Measurements from ENCODE around the gene SYNM.

The SYNM gene

DNA sequence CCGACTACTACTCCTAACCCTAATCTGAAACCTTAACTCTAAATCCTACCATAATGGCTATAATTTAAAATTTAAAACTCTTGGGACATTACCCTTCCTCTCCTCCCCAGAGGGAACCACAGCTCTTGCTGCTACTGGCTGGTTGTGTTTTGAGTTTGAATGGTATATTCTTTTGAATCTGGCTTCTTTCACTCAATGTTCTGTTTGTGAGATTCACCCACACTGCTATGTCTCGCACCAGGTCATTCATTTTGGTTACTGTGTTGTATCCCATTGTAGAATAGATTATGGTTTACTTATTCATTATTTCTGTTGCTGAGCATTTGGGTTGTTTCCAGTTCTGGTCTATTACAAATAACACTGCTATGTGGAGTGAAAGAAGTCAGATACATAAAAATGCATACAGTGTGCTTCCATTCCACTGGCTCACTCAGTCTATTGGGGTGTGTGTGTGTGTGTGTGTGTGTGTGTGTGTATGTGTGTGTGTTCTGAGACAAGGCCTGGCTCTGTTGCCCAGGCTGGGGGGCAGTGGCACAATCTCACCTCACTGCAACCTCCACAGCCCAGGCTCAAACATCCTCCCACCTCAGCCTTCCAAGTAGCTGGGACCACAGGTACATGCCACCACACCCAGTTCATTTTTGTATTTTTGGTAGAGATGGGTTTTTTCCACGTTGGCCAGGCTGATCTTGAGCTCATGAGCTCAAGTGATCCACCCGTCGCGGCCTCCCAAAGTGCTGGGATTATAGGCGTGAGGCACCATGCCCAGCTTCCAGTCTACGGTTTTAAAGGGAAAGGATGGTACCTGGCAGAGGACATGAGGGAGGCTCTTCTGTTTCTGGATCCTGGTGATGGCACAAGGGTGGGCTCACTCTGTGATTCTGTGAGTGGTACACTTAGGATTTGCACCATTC is 19.2 kb upstream of the SYNM start:
- DNase-seq: no peak

DNA sequence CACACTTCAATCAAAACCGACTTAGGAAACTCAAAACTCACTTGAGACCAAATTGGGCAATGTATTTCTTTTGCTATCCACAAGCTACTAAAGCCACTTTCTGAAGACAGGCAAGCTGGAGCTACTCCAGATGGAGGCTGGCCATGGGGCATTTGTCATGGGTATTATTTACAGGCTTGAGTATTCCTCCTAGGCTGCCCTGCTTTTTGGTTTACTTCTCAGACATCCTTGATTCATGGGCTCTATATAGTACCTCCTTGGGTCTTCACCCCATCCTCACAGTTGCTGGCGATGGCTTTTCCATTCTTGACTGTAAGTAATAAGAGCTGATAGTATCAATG is 18.6 kb upstream of the SYNM start:
- DNase-seq: no peak

DNA sequence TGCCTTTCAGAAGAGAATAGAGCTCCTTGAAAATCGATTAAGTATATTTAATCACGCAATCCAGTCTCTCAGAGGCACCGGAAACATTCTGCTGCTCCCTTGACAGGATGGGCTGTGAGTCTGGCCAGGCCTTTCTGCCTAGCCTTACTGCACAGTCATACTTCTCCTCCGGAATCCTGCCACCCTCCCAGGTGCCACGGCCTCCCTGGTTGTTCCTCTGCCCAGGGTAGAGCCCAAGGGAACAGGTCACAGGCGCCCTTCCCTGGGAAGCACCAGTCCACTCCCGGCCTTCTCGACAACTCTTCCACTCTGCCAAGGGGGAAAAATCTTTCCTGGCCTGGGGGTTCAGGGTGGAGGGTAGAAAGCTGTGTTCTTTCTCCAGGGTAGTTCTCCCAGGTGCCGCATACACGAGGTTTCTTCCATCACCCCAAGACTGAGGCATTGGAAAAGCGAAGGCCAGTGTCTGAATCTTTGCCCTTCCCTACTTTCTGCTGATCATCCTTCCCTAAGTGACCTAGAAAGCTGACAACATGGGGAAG is 17.4 kb upstream of the SYNM start:
- no peak for DNase-seq

DNA sequence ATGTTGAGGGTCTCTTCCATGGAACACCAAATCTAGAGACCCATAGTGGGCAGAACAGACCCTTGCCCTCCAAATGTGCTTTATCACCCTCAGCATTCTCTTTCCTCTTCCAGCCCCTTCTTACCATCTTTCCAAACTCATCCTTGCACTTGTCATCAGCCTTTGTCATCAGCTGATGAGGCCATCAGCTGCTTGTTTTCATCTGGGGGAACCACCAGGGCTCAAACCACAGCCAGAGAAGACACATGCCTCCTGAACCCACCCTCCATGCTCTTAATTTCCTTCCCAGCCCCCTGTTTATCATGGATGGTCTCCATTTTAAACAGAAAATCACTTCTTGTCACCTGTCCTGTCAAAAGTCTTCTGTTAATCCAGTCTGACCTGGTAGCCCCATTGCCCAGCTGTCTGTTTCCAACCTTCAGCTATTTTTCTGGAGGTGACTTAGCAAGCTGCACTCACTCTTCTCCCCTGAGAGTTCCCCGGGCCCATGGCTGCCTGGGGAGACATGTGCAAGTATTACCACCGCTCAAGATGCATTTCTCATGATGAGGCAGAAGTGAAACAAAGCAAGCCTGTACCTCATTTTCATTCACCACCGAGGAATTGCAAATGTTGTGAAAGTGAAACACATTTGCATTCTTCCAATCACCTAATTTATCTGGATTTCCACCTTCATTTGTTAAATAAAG is 14.7 kb upstream of the SYNM start:
- DNase-seq: no peak

DNA sequence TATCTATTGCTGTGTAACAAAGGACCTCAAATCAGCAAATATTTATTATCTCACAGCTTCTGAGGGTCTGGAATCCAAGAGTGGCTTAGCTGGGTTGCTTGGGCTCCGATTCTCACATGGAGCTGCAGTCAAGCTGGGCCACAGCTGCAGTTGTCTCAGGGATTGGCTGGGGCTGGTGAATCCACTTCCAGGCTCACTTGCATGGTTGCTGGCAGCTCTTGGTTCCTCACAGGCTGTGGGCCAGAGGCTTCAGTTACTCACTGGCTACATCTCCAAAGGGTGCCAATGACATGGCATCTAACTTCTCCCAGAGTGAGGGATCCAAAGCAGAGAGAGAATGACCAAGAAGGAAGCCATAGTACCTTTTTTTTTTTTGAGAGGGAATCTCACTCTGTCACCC is 13.9 kb upstream of the SYNM start:
- DNase-seq: no peak

DNA sequence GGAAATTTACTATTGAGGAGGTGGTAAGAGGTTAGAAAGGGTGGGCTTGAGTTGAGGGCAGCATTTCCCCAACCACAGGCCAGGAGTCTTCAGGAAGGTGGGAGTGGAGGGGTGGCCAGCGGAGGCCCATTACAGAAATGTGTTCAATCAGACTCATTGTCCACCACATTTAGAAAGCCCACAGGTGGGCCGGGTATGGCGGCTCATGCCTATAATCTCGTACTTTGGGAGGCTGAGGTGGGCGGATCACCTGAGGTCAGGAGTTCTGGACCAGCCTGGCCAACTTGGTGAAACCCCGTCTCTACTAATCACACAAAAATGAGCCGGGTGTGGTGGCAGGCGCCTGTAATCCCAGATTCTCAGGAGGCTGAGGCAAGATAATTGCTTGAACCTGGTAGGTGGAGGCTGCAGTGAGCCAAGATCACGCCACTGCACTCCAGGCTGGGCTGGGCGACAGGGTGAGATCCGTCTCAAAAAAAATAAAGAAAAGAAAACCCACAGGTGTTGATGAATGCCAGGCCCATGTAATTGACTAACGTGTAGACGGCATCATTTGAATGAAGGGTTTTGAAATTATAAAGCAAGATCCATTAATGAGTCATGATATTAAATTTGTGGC is 12.2 kb upstream of the SYNM start:
- no peak for DNase-seq

DNA sequence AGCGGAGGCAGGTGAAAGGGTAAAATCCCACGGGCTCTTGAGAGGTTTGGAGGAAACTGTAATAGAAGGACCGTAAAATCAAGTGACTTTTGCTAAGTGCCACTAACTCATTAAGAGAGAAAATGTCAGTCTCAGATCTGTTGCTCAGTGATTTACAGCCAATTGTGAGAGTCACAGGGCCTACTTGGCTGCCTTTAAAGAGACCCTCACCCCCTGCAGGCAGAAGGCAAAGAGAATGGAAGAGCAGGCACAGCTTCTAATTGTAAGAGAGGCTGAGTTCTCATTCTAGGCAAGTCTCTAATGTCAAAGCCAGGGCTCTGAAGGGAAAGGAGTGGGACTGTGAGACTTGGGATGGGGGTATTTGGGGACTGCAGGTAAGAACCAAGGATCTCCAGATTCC is 9.3 kb upstream of the SYNM start:
- no peak for DNase-seq

DNA sequence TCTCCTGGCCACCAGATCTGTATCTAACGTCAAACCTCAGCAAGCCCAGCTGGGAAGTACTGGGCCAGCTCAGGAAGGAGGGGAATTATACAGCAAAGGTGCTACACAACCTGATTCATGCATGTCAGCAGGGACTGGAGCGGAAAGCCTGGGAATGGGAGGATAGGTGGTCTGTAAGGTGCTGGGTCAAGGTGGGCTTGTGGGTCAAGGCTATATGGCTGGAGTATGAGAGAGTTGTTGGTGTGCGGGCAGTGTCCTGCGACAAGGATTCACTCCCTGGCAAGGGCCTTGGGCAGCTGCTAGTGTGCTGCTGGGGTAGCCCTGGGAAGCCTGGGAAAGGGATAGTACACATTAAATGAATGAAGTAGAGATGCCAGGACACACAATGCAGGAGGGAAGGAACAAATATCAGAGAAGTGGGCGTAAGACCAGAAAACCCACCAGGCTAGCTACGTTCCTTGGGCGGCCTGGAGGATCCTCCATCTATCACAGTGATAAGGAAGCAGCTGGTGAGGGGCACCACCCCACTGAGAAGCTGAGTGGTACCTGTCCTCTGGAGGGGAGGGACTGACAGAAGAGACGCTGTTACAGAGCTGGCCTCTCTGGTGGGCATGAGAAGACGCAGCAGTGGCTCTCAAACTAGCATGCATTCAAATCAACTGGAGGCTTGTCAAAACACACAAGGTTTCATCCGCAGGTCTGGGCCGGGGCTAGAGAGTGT is 8.5 kb upstream of the SYNM start:
- no peak for DNase-seq

DNA sequence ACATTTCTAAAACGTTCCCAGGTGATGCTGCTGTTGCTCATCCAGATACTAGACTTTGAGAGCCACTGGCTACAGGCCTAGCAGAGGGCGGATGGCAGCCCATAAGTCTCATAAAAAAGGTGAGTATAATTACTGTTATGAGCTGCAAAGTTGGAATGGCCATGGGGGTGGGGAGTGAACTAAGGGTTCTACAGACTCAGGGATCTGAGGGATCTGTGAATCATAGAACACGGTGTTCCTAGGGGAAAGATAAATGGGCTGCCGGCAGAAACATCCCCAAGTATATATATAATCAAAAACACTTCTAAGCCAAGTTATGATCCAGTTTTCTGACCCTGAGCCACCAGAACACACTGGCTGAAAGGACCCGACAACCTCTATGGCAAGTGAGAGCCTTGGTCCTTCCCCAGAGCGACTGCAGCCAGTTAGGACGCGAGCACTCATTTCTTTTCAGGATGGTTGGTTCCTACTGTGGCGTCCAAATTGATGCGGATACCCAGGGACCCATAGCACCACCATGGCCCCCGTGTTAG is 7.9 kb upstream of the SYNM start:
- no peak for DNase-seq

DNA sequence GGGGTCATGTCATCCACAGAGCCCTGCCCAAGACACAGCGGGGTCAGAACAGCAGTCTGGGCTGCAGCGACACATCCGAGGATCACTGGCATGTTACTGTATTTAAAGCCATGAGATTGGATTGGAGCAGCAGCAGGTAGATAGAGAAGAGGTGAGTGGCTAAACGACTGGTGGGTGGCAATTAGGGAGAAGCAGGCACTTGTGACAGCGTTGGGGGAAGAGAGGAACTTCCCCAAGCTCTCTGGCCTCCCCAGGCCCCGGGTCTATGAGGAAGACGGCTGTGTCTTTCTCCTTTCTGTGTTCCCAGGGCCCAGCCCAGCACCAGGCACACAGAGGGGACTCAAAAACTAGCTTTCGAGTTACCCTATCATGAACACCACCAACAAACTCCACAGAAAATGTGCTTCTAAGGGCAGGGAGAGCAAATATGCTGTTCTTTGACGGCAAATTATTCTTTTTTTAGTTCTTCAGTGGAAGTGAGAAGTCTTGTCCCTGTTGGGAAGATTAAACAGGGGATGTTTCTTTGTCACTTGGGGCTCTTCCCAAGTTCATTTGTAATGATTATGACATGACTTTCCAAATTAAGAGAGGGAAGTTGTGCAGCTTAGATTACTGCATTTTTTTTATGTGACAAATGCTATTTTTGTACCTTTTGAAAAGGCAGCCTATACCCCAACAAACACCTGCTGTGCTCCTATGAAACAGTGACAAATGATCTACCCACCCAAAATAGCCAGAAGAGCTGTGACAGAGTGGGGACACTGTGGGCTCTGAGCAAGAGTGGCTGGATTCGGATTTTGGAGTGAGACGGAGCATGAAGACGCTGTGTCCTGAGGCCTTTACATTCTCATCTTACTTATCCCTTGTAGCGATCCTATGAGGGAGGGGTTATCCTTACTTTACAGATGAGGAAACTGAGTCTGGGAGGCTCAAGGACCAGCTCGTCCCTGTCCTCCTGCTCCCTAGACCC is 7.2 kb upstream of the SYNM start:
- DNase-seq: no peak

DNA sequence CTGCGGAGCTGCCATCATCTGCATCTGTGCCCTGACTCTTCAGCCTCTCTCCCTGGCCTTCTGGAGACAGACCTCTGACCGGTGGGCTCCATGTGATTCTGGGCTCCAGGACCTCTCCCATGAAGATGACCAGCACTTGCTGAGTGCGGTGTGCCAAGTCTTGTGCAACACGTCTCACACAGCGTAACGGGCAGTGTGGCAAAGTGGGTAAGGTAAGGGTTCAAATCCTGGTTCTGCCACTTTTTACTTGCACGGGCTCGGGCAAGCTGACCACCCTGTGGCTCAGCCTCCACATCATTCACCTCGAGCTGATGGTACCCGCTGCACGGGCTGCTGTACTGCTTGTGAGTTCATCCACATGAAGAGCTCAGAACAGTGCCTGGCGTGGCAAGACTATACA is 6.5 kb upstream of the SYNM start:
- DNase-seq: no peak

DNA sequence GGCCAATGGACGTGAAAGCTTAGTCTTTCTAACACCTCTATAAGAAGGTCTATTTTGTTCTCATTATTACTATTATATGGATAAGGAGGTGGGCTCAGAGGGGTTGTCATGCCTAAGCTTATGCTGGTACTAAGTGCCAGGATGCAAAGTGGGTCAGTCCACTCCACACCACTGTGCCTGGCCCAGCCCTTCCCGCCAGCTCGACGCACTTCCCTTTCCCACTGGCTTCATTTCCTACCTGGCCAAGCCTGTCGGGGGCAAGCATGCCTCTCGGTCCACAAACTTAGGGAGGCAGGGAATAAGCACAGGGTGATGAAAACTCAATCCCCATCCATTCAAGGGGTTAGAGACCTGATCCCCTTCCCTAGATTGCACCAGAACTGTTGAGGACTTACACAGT is 5.9 kb upstream of the SYNM start:
- no peak for DNase-seq

DNA sequence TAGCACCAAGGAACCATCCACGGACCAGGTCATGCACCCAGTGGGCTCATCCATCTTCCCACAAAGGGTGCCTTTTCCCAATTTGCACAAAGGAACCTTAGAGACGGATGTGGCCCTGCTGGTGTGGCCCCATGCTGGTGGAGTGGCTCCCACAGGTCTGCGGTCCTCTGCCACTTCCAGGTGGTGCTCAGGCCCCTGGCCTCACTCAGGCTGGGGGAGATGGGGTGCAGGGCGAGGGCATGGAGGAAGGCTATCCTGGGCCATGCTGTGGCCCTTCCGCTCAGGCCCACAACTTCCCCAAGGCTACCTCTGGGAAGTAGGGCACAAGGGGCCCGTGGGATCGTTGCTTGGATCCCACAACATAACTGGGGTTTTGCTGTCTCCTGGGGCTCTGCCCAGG is 5.2 kb upstream of the SYNM start:
- DNase-seq: no peak

DNA sequence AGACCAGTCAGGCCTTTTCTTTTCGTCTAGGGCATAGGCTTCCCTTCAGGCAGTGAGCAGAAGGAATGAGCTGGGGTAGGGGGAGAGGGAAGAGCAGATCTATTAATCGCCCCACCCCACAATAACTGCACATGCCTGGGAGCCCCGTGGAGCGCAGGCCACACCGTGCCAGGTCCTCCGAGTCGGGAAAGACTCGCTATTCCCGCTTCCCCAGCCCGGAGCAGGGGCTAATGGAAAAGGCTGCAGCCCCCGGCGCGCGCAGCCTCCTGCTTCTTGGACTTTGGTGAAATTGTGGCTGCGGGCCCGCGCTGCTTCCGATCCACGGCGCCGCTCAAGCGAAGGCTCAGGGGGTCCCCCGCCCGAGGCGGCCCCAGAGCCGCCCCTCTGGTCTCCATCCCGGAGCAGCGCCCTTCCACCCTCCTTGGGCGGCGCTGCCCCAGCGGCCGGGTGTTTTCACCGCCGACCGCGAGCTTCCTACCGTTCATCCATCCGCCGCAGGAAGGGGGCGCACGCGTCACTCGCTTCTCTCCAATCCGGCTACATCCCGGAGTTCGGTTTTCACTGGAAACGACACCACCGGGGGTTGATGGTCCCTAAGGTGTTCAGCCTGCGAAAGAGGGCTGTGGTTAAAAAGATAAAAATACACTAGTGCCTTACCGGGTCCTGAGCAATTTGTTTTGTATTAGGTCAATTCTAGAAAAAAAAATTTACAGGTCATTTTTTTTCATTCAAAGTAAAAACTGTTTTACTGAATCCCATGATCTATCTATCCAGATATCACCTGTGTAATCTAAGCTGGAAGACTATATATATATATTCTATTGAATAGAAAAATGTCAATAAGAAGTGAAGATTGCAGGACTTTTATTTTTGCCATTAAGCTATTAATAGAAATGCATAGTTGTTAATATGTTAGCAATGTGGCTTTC is 4.4 kb upstream of the SYNM start:
- DNase-seq: peak; percentile 10

DNA sequence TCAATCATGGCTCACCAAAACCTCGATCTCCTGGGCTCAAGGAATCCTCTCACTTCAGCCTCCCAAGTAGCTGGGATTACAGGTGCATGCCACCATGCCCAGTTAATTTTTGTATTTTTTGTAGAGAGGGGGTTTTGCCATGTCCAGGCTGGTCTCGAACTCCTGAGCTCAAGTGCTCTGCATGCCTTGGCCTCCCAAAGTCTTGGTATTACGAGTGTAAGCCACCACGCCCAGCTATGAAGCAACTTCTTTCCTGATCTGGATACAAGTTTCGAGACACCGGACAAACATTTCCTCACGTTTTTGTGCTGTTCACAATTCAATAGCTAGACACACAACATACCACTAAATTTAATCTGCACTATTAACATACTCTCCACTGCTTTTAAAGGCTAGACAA is 3.4 kb upstream of the SYNM start:
- no peak for DNase-seq

DNA sequence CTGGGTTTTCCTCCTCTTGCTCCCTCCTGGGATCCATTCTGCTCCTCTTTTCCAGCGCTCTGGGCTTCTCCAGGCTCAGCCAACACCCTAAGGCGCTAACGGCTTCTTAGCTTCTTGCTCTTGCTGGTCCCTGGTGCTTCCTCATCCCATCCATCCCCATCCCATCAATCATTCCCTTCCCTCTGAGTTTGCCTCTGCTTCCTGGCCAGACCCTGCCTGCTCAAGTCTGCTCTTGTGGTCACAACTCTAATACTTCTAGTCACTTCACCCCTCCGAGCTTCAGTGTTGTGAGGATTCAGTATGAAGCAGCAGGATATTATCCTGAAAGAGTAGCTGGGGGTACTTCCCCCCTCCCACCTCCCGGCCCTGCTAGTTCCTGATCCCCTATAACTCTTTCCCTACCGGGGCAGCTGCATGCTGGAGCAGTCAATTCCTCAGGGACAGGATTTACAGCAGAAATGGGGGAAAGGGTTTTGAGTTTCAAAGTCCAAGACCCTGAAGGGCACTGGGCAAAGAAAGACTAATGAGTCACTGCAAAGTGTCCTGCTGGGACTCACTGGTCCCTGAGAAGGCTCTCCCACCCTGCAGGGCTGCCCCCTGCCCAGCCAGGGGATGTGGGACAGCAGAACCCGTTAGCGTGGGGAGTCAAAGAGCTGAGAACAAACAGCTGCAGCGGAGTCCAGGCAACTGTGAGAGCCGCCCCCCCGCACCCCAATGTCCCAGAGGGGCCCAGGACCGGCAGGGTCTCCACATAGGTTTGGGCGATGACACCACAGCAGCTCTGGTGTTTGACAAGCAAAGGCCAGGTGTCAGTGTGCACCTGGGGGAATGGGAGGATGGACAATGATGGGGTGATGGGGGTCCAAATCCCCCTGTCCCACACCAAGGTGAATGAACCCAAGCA is 2.3 kb upstream of the SYNM start:
- no peak for DNase-seq

DNA sequence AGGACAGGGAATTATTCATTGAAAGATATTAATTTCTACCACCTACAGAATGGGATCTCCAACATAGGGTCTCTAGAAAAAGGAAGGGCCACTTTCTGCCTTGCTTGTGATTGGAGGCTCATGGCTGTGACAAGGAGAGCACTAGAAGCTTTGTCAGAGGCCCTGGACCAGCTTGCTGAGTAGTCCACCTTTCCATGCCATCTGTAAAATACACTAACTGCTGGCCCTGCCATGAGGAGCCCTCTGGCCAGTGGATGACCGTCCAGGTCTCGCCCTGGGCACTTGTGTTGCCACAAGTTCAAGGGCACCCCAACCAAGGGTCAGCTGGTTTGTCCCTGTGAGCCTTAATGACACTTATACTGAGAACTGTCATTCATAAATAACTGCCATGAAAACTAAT is 1.6 kb upstream of the SYNM start:
- no peak for DNase-seq

DNA sequence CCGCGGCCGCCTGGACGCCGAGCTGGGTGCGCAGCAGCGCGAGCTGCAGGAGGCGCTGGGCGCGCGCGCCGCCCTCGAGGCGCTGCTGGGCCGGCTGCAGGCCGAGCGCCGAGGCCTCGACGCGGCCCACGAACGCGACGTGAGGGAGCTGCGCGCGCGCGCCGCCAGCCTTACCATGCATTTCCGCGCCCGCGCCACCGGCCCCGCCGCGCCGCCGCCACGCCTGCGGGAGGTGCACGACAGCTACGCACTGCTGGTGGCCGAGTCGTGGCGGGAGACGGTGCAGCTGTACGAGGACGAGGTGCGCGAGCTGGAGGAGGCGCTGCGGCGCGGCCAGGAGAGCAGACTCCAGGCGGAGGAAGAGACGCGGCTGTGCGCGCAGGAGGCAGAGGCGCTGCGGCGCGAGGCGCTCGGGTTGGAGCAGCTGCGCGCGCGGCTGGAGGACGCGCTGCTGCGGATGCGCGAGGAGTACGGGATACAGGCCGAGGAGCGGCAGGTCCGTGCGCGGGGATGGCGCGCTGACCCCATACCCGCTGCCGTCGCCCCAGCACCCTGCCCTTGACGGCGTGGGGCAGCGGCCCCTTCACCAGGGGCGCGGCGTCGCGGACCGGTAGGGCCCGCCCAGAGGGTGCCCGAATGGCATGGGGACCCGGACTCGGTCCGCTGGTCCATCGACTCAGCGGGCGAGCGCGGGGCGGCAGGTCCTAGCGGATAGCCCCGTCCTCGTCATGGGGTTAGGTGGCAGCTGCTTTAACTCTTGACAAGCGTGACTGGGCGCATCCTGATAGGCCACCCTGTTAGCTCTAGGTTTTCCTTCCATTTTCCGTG is 848 bp downstream of the SYNM start:
- no peak for DNase-seq
